SKM-1 treated with dmso at 0.1 percent for 144 hours (cell line): ENCODE measurements around the gene PLA2G2A.
"Not testable (repeated sequence)": the region's sequence is repeated elsewhere in the genome, so short reads cannot be mapped to it uniquely, and the experiment has no call there.

Experiments used
- DNase-seq: peaks from one replicate; lab custom pipeline; 2025; ENCODE audit not compliant: unreplicated experiment; lab: John Stamatoyannopoulos, UW

The PLA2G2A gene, protein sequence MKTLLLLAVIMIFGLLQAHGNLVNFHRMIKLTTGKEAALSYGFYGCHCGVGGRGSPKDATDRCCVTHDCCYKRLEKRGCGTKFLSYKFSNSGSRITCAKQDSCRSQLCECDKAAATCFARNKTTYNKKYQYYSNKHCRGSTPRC

DNA sequence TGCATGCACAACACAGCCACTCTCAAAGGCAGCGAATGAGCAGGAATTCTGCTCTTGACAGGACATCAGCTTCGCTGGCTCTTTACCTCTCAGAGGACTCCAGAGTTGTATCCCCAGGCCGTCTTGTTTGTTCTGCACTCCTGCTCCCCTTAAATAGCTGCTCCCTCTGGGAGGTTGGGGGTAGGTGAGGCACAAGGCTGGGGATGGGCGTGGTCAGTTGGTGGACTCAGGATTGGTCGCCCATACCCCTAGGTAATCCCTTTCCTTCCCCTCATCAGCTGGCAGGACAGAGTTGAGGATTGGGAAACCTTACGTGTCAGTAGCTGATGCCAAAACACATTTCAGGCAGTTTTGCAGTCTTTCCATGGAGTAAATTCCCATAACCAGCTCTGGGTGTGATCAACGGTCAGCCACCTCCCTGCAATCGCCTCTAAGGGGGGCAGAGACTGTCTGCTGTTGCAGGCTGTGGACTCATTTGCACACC lies at the start of gene PLA2G2A:
PLA2G2A (minus strand) TSS at position 125 of the 484 bp plus-strand sequence. CDS start 845 bp downstream, outside the sequence.
- no peak for DNase-seq

DNA sequence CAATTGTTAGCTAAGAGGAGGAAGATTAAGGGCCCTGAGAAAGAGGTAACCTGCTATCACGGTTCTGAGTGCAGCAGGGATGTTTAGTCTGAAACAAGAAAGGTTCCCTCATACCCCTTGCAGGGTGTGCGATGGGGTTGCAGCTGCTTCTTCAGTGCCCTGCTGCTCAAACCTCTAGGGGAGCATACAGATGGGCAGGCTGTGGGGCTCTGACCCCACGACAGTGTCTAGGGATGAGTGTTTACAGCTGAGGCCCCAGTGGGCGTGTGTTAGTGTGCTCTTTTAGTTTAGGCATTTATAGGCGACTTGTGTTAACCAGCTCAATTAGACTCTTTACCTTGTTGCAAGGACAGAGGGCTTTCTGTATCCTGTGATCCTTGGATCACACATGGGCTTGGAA lies 49.3 kb upstream of the PLA2G2A start:
- DNase-seq, result no peak

DNA sequence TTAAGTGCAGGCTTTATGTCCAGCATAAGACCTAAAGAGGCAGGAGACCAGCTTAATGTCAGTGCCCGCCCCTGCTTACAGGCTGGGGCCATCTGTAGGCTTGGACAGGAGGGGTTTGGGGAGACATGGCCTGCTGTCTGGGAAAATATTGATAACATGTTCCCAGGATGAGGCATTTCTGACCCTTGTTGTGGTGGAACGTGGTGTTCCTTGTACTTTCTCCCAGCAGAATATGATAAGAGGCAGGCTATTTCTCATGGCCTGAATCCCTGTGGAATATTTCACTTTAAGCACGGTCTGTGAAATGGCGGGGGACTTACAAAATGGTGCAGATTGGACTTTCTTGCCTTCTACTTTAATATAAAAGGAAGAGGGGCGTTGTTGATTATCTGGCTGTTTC lies 48.7 kb upstream of the PLA2G2A start:
- DNase-seq, result no peak

- no peak for DNase-seq
Measured at GRCh38 chr1:20017741-20018140, 38.3 kb upstream of the PLA2G2A start.

DNA sequence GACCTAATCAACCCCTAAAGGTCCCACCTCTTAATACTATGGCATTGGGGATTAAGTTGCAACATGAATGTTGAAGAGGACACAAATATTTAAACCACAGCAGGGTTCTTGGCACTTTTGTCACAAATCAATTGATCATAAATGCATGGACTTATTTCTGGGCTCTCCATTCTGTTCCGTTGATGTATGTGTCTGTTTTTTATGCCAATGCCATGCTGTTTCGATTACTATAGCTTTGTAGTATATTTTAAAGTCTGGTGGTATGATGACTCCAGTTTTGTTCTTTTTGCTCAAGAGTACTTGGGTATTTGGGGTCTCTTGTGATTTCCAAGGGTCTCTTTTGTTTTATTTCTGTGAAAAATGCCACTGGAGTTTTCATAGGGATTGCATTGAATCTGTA lies 34.7 kb upstream of the PLA2G2A start:
- no peak for DNase-seq

DNA sequence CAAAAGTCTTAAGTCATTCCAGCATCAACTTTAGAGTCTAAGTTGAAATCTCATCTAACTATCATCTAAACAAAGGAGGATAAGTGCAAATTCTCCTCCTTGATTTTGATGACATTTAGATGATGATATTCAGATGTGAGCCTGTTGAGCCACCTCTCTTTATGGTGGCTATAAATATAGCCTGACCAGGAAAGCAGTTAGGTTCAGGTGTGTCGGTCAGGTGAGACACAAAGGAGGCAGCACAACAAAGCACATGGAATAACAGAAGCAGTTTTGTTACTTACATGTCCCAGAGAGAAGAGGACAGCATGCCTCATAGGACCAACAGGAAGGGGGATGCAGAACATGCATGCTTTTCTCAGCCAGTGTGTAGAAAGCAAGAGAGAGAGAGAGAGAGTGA lies 30.6 kb upstream of the PLA2G2A start:
- DNase-seq, result no peak

DNA sequence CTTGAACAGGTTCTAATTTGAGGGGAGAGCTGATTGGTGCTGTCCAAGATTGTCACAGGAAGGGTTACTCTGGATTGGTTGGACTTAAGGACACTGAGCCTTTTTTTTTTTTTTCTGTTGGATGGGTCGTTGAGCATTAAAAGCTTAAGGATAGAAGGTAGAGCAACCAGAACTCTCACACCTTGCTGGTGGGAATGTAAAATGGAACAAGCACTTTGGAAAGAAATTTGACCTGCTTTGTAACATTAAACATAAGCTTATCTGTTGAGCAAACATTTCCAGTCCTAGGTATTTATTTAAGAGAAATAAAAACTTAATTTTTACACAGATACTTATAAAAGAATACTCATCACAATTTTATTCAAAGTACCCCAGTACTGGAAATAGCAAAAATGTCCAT lies 29.8 kb upstream of the PLA2G2A start:
- DNase-seq, result no peak

DNA sequence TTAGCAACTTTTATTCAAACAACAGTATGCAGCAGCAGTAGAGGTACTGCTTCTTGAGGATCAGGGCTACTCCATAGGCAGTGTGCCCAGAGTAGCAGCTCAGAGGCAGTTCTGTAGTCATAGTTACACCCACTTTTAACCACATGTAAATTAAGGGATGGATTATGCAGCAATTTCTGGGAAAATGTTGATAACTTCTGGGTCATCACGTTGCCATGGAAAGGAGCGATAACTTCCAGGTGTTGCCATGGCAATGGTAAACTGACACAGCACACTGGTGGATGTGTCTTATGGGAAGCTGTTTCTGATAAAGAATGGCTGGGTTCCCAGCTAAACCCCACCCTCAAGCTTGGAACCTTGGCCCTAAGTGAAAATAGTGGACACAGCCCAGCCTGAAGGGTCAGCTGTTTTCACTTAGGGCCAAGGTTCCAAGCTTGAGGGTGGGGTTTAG lies 29.0 kb upstream of the PLA2G2A start:
- DNase-seq, result no peak

DNA sequence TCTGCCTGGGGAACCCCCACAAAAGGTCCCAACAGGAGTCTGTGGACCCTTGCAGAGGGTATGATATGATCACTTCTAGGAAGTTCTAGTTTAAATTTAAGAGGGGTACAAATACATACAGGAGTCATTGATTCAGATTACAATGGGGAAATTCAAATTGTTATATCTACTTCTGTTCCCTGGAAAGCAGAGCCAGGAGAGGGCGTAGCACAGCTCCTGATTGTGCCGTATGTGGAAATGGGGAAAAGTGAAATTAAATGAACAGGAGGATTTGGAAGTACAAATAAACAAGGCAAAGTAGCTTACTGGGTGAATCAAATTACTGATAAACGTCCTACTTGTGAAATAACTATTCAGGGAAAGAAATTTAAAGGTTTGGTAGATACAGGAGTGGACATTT lies 19.4 kb upstream of the PLA2G2A start:
- DNase-seq, result not testable (repeated sequence)

DNA sequence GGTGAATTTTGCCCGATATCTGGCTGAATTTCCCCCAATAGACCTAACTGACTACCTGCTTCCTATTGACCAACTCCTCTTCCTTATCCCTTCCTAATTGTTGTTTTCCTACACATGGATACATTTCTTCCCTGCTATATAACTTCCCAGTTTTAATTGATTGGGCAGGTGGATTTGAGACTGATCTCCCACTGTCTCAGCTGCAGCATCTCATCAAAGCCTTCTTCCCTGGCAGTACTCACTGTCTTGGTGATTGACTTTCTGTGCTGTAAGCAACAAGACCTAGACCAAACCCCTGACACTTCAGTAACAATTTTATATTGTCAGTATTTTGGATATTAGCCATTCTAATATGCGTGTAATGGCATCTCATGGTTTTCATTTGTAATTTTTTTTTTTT lies 11.3 kb upstream of the PLA2G2A start:
- DNase-seq, result no peak

- DNase-seq, result not testable (repeated sequence)
Measured at GRCh38 chr1:19990182-19990582, 10.8 kb upstream of the PLA2G2A start.

GRCh38 chr1:19988267-19989006 lies 9.0 kb upstream of the PLA2G2A start:
- DNase-seq, result no peak

GRCh38 chr1:19987719-19988118 lies 8.3 kb upstream of the PLA2G2A start:
- no peak for DNase-seq

- not testable (repeated sequence) for DNase-seq
Measured at GRCh38 chr1:19984409-19985016, 5.1 kb upstream of the PLA2G2A start.

- no peak for DNase-seq
Measured at GRCh38 chr1:19981507-19982312, 2.3 kb upstream of the PLA2G2A start.

GRCh38 chr1:19981170-19981506 lies 1.7 kb upstream of the PLA2G2A start:
- no peak for DNase-seq

DNA sequence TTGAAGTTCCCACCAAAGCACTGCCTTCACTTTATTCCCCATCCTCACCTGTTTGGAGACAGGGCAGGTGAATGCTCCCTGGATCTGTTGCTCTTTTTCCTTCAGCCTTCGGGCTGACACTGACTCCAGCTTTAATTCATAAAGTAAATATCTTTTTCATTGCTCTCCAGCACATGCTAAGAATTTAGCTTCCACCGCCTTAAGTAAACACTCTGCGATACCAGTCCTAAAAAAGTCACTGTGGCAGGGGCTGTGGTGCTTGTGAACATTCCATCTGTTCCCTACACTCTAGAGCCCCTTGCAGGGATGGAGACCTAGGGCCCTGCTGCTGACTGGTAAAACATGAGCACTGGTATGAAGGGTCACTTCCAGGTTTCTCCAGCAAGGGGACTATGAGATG lies 896 bp upstream of the PLA2G2A start:
- no peak for DNase-seq

GRCh38 chr1:19978143-19978542 lies 1.3 kb downstream of the PLA2G2A start:
- DNase-seq, result no peak

- DNase-seq, result no peak
Measured at GRCh38 chr1:19976317-19977003, 3.0 kb downstream of the PLA2G2A start.

GRCh38 chr1:19975423-19976193 lies 3.8 kb downstream of the PLA2G2A start:
- DNase-seq, result no peak
